K562 (cell line): ENCODE measurements around the gene TMEM151A. TPM values are rescaled to one million over a fixed set of nuclear protein-coding genes. Genes with fewer than 3 reads are reported as not detected.

Experiments
- ATAC-seq: fragments of 200-7000 bp; cut with Tn5 transposase; 3 replicates; pipeline ENCODE4 v1.9.1; 2020; ENCODE audit warnings: moderate library complexity
- BruUV-seq: library from RNA; stranded (reverse); fragments of 400-500 nt; replicated peaks from 2 replicates; lab custom pipeline; 2021; lab: Mats Ljungman, UMichigan
- CTCF ChIA-PET: fragments of 300-600 bp; formaldehyde crosslinking; extraction: SDS; loops from one replicate; lab custom pipeline; 2021; ENCODE audit warnings: low intra/inter-chr PET ratio; lab: Yijun Ruan, JAX
- POLR2A ChIA-PET: fragments of 300-600, 350-650 bp; sonication (Branson Sonifier 250); formaldehyde crosslinking; extraction: SDS; loops from one replicate; lab custom pipeline; 2021; ENCODE audit warnings: antibody characterized with exemption, inconsistent platforms; lab: Yijun Ruan, JAX
- DNase-seq, 4 experiments: peaks; one replicate each; pipeline versions ENCODE4 v3.0.0 to v3.0.0-alpha.2; 2011 to 2018; ENCODE audit warnings: low spot score in 3 of 4, mixed read lengths in 3 of 4; ENCODE audit errors: extremely low read depth in 1 of 4
- FAIRE-seq: peaks from 2 replicates; lab custom pipeline; 2011; peaks lifted over from hg19 to GRCh38; lab: Jason Lieb, UNC
- H2AFZ ChIP-seq: 2 replicates; pipeline ENCODE4 v1.6.0; 2011; ENCODE audit warnings: low read depth, low read length, control low read depth, inconsistent platforms
- H3K27ac ChIP-seq: fragments of 200-600 bp; 3 replicates; pipeline ENCODE4 v1.8.0; 2011; ENCODE audit warnings: low read depth, mild to moderate bottlenecking, control low read depth, inconsistent platforms, low read length, moderate library complexity, mixed read lengths; ENCODE audit errors: extremely low read depth
- H3K27me3 ChIP-seq, 2 experiments: fragments of 300-600 bp in 1 of 2; 2 replicates in 1 of 2; 3 replicates in 1 of 2; pipeline versions ENCODE4 v1.6.0 to v1.8.0; 2011; ENCODE audit warnings: inconsistent platforms in 2 of 2, low read length in 2 of 2, mild to moderate bottlenecking in 1 of 2, mixed read lengths in 1 of 2, moderate library complexity in 1 of 2; ENCODE audit not compliant: control insufficient read depth in 2 of 2, insufficient read depth in 2 of 2
- H3K36me3 ChIP-seq: fragments of 300-600 bp; 3 replicates; pipeline ENCODE4 v1.8.0; 2011; ENCODE audit warnings: mild to moderate bottlenecking, low read length, inconsistent platforms; ENCODE audit not compliant: control insufficient read depth, insufficient read depth
- H3K4me1 ChIP-seq, 2 experiments: fragments of 200-600 bp in 1 of 2; replicated peaks in 1 of 2; 2 replicates in 1 of 2; 3 replicates in 1 of 2; pipeline versions ENCODE4 v1.5.1 to v1.8.0; 2011; ENCODE audit warnings: inconsistent platforms in 2 of 2, low read length in 2 of 2, mild to moderate bottlenecking in 1 of 2, mixed read lengths in 1 of 2, moderate library complexity in 1 of 2; ENCODE audit not compliant: control insufficient read depth in 2 of 2, insufficient read depth in 2 of 2
- H3K4me2 ChIP-seq: 2 replicates; pipeline ENCODE4 v1.6.1; 2011; ENCODE audit warnings: low read length, control low read depth, inconsistent platforms, mixed read lengths; ENCODE audit not compliant: insufficient read depth
- H3K4me3 ChIP-seq: fragments of 200-600 bp; sonication (generic), shearing (Covaris generic); 2 replicates; pipeline ENCODE4 v1.5.1; 2016; ENCODE audit warnings: control low read depth, inconsistent platforms
- H3K79me2 ChIP-seq: fragments of 200-600 bp; 3 replicates; pipeline ENCODE4 v1.8.0; 2011; ENCODE audit warnings: low read length, inconsistent platforms; ENCODE audit not compliant: control insufficient read depth, insufficient read depth
- H3K9ac ChIP-seq, 2 experiments: 2 replicates each; pipeline versions ENCODE4 v1.6.0 to v1.6.1; 2011; ENCODE audit warnings: low read depth in 2 of 2, low read length in 2 of 2, control low read depth in 1 of 2, inconsistent platforms in 1 of 2, mild to moderate bottlenecking in 1 of 2, mixed read lengths in 1 of 2; ENCODE audit not compliant: insufficient read depth in 1 of 2
- H3K9me1 ChIP-seq: one replicate; pipeline ENCODE4 v1.6.0; 2011; ENCODE audit warnings: inconsistent platforms, mild to moderate bottlenecking, low read length, moderate library complexity; ENCODE audit not compliant: control insufficient read depth, insufficient read depth
- H3K9me3 ChIP-seq: replicated peaks from 2 replicates; pipeline ENCODE4 v1.5.1; 2011; ENCODE audit warnings: low read depth, low read length, inconsistent platforms; ENCODE audit not compliant: control insufficient read depth, insufficient read depth
- H4K20me1 ChIP-seq: replicated peaks from 2 replicates; pipeline ENCODE4 v1.6.1; 2011; ENCODE audit warnings: low read length, inconsistent platforms, mixed read lengths; ENCODE audit not compliant: control insufficient read depth, insufficient read depth
- ARHGAP35 ChIP-seq: fragments of 450-650 bp; IDR thresholded peaks from 2 replicates; pipeline ENCODE4 v1.6.1; 2018; ENCODE audit not compliant: partially characterized antibody
- CSDE1 ChIP-seq, 2 experiments: fragments of 450-650 bp; IDR thresholded peaks; 2 replicates each; pipeline ENCODE4 v1.6.1; 2016; ENCODE audit warnings: mild to moderate bottlenecking in 1 of 2
- KAT2B ChIP-seq: IDR thresholded peaks from one replicate; pipeline ENCODE4 v1.6.1; 2012; ENCODE audit warnings: low read depth, mild to moderate bottlenecking, control low read depth, inconsistent platforms, low read length, moderate library complexity
- MEIS2 ChIP-seq: fragments of 450-650 bp; IDR thresholded peaks from 2 replicates; pipeline ENCODE4 v1.6.1; 2014; ENCODE audit warnings: mild to moderate bottlenecking; ENCODE audit not compliant: partially characterized antibody
- NELFE ChIP-seq: IDR thresholded peaks from 2 replicates; pipeline ENCODE4 v1.6.1; 2011; ENCODE audit warnings: mild to moderate bottlenecking; ENCODE audit not compliant: insufficient read depth, insufficient read length
- NFE2 ChIP-seq: IDR thresholded peaks from 2 replicates; pipeline ENCODE4 v1.6.1; 2014; ENCODE audit warnings: antibody characterized with exemption, low read depth
- PHB ChIP-seq: fragments of 250-450 bp; sonication (Bioruptor Pico); IDR thresholded peaks from 2 replicates; pipeline ENCODE4 v1.5.0; 2021
- STAT6 ChIP-seq: sonication (generic); formaldehyde crosslinking; IDR thresholded peaks from 2 replicates; pipeline ENCODE4 v1.8.1; 2023; ENCODE audit warnings: mild to moderate bottlenecking, missing genetic modification reagents
- TAL1 ChIP-seq: fragments of 450-650 bp; IDR thresholded peaks from 2 replicates; pipeline ENCODE4 v1.6.1; 2016; ENCODE audit warnings: mild to moderate bottlenecking
- ZNF41 ChIP-seq: fragments of 250-450 bp; sonication (Bioruptor Pico); conservative IDR thresholded peaks from 2 replicates; pipeline ENCODE4 v1.4.0; 2020; ENCODE audit warnings: mild to moderate bottlenecking
- ZZZ3 ChIP-seq: fragments of 450-650 bp; IDR thresholded peaks from 2 replicates; pipeline ENCODE4 v1.6.1; 2016; ENCODE audit warnings: antibody characterized with exemption, mild to moderate bottlenecking, moderate library complexity
- WGBS: fragments of 100-300 bp; shearing (Covaris generic); methylation state at CpG from one replicate; pipeline ENCODE4 v1.1.6; 2016; ENCODE audit warnings: low coverage, mixed read lengths; ENCODE audit not compliant: insufficient coverage; ENCODE audit errors: missing lambda C conversion rate; 5-methylcytosine and 5-hydroxymethylcytosine counted together
- in situ Hi-C: fragments of 300-500 bp; cut with MboI; formaldehyde crosslinking; loops from 4 replicates; pipeline ENCODE4 v1.15.0; 2018; ENCODE audit warnings: inconsistent platforms, mixed read lengths
- intact Hi-C: fragments of 100-400 bp; cut with micrococcal nuclease; formaldehyde crosslinking; loops from 2 replicates; pipeline ENCODE4 v1.14.2; 2022
- polyA plus RNA-seq, 8 experiments: library from polyadenylated mRNA; depleted of rRNA in 4 of 8; stranded (reverse) in 5 of 8; unstranded in 3 of 8; fragments of >200 nt; fragmentation: Nextera tagmentation in 2 of 8; fragmentation: Illumina TruSeq in 1 of 8; extraction: Ambion mirVana in 2 of 8; extraction: Trizol in 1 of 8; gene quantifications; 2 replicates each; pipeline versions ENCODE4 v1.2.1 to v1.2.3, GENCODE V29; 2011 to 2014; ENCODE audit warnings: inconsistent platforms in 1 of 8, missing spikeins in 1 of 8
- total RNA-seq, 7 experiments: library from RNA; depleted of rRNA in 6 of 7; stranded (reverse); fragments of >200 nt in 6 of 7; fragmentation: Illumina TruSeq in 2 of 7; extraction: Trizol in 2 of 7; gene quantifications; 2 replicates each; pipeline versions ENCODE4 v1.2.1 to v1.2.3, GENCODE V29; 2011 to 2021; ENCODE audit warnings: low replicate concordance in 1 of 7
- TF ChIP-seq, protein P1 (sequence below): fragments of 250-450 bp; sonication (Bioruptor Pico); IDR thresholded peaks from 2 replicates; pipeline ENCODE4 v1.8.0; 2022; ENCODE audit warnings: inconsistent platforms
- TF ChIP-seq, protein P2 (sequence below): fragments of 450-650 bp; conservative IDR thresholded peaks from 2 replicates; pipeline ENCODE4 v1.6.1; 2016; ENCODE audit warnings: missing genetic modification characterization, low read depth, mild to moderate bottlenecking, control low read depth, missing compliant biosample characterization

Gene TMEM151A
- total and polyA plus RNA-seq, 9 of the 15 experiments (the other 6 are each of a cell fraction or from before 2014, with no cell fraction given) = not detected

GRCh38 chr11:66315498-66315885, 23.8 kb downstream of the TMEM151A start:
- H3K9me3 ChIP-seq = no peaks in the 10 kb centered on the region
- POLR2A ChIA-PET = interaction anchor here (0.5 to 0.9 kb wide), 4 partner anchors 11 to 45 kb away, joined by 3 to 6 read pairs (median 3); partner anchors contain the start of gene YIF1A
- H4K20me1 ChIP-seq = no peaks in the 10 kb centered on the region
- DNase-seq = no peak
- 40% methylated on average over 11 of the region's 14 CpGs for WGBS
- H3K9ac ChIP-seq = peak overlapping the region in 1 of 2 experiments; percentile 50; a peak in 2 of 4 replicates
- CTCF ChIA-PET = no interaction called here
- H3K27me3 ChIP-seq = no peaks in the 10 kb centered on the region
- no peak overlapping the region for H3K27ac ChIP-seq
- TF ChIP-seq, protein P1, sequence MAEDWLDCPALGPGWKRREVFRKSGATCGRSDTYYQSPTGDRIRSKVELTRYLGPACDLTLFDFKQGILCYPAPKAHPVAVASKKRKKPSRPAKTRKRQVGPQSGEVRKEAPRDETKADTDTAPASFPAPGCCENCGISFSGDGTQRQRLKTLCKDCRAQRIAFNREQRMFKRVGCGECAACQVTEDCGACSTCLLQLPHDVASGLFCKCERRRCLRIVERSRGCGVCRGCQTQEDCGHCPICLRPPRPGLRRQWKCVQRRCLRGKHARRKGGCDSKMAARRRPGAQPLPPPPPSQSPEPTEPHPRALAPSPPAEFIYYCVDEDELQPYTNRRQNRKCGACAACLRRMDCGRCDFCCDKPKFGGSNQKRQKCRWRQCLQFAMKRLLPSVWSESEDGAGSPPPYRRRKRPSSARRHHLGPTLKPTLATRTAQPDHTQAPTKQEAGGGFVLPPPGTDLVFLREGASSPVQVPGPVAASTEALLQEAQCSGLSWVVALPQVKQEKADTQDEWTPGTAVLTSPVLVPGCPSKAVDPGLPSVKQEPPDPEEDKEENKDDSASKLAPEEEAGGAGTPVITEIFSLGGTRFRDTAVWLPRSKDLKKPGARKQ = no peak
- TF ChIP-seq ZZZ3 = no peak
- no peak for TF ChIP-seq PHB (CRISPR knock-in tag)
- TF ChIP-seq NELFE = no peak
- no peak for TF ChIP-seq CSDE1 (IDR thresholded peaks at IDR 0.05)
- no peak for TF ChIP-seq MEIS2
- TF ChIP-seq TAL1 = no peak
- TF ChIP-seq ZNF41 (CRISPR knock-in tag) = no peak
- TF ChIP-seq, protein P2, sequence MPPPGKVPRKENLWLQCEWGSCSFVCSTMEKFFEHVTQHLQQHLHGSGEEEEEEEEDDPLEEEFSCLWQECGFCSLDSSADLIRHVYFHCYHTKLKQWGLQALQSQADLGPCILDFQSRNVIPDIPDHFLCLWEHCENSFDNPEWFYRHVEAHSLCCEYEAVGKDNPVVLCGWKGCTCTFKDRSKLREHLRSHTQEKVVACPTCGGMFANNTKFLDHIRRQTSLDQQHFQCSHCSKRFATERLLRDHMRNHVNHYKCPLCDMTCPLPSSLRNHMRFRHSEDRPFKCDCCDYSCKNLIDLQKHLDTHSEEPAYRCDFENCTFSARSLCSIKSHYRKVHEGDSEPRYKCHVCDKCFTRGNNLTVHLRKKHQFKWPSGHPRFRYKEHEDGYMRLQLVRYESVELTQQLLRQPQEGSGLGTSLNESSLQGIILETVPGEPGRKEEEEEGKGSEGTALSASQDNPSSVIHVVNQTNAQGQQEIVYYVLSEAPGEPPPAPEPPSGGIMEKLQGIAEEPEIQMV (tag) = no peak
- TF ChIP-seq NFE2 = no peak
- TF ChIP-seq STAT6 (CRISPR knock-in tag) = no peak
- no peak for TF ChIP-seq ARHGAP35
- TF ChIP-seq KAT2B = no peak
- no peaks in the 10 kb centered on the region for H3K36me3 ChIP-seq
- no peak for FAIRE-seq
- no peak for ATAC-seq
- intact Hi-C loops (no loop called here), in situ Hi-C loops (no loop called here)
- no peaks in the 10 kb centered on the region for H3K9me1 ChIP-seq
- peaks cover 9 to 66% of the 10 kb centered on the region in 2 experiments for H3K4me1 ChIP-seq
- H3K4me2 ChIP-seq = no peak overlapping the region
- H3K79me2 ChIP-seq = no peaks in the 10 kb centered on the region
- no peak overlapping the region for H2AFZ ChIP-seq
- BruUV-seq = no TSS peak
- no peak overlapping the region for H3K4me3 ChIP-seq
